GM19463 (cell line): ENCODE data around the gene DISC1.
A peak's percentile ranks its signal among the peaks of the same experiment; 100 is the strongest.
"Not testable (repeated sequence)": the region's sequence is repeated elsewhere in the genome, so short reads cannot be mapped to it uniquely, and the experiment has no call there.

ENCODE experiments used
- ATAC-seq: cut with Tn5 transposase; IDR thresholded peaks from one replicate; pipeline ENCODE4 v1.9.1; 2021; ENCODE audit warnings: mild to moderate bottlenecking, moderate library complexity; ENCODE audit not compliant: unreplicated experiment

DISC1 gene

DNA sequence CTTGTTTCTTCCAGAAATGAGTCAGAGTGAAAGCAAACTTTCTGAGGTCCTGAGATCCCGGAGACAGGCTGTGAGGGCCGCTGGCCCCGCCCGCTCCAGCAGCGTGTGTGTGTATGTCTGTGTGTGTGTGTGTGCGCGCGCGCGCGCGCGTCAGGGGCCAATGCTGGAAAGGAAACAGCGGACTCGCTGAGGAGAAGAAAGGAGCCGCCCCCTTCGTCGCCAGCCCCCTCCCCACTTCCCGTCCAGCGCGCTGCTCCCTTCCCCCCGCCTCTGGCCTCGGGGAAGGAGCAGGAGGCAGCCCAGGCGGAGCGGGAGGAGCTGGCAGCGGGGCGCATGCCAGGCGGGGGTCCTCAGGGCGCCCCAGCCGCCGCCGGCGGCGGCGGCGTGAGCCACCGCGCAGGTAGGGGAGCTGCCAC lies at the start of gene DISC1:
Gene DISC1, plus strand, starts transcription at position 256 of the 416 bp plus-strand sequence. Its CDS starts 78 bp downstream, at position 334.
- ATAC-seq = peak; percentile 55

DNA sequence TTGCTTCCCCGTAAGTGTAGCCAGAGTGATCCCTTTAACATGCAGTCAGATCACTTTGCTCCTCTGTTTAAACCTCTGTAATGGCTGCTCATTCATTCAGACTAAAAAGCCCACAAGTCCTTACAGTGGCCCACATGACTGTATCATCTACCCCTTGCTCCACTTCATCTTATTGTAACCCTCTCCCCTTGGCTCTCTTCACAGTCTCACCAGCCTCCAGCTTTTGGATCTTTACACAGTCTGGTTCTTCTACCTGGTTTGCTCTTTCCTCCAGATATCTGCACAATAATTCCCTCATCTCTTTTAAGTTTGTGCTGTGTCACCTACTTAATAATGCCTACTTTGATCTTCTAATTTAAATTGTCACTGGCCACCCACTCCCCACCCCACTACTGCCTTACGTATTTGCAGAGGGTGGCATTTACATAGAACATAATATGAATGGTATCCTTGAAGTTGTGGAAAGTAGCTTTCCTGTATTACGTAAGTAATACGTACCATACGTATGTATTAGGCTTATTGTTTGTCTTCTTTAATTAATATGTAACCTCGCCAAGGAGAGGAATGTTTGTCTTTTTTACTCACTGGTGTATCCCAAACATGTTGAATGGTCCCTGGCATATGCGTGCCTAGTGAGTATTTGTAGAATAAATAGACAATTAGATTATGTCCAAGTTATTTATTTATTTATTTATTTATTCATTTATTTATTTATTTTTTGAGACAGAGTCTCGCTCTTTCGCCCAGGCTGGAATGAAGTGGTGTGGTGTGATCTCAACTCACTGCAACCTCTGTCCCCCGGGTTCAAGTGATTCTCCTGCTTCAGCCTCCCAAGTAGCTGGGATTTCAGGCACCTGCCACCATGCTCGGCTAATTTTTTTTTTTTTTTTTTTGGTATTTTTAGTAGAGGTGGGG lies 49.5 kb upstream of the DISC1 start:
- no peak for ATAC-seq

DNA sequence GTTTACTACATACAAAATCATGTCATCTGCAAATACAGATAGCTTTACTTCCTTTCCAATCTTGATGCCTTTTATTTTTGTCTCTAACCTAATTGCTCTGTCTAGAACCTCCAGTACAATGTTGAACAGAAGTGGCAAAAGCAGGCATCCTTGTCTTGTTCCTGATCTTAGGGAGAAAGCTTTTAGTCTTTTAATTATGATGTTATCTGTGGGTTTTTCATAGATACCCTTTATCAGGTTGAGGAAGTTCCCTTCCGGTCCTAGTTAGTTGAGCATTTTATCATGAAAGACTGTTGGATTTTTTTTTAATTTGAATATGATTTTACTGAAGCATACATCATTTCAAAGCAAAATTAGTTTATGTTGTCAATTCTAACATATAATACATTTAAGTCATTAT lies 45.7 kb upstream of the DISC1 start:
- ATAC-seq = no peak

DNA sequence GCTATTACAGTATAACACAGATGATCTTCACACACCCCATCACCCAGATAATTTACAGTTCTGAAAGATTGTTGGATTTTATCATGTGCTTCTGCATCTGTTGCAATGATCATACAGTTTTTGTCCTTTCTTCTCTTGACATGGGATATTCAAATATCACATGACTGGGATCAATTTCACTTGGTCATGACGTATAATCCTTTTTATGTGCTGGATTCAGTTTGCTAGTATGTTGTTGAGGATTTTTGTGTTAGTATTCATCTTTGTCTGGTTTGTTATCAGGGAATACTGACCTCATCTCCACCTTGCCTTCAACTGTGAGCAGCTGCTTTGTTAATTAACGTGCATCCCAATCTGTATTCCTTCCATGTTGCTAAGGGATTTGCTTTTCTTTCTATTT lies 44.7 kb upstream of the DISC1 start:
- ATAC-seq = no peak

DNA sequence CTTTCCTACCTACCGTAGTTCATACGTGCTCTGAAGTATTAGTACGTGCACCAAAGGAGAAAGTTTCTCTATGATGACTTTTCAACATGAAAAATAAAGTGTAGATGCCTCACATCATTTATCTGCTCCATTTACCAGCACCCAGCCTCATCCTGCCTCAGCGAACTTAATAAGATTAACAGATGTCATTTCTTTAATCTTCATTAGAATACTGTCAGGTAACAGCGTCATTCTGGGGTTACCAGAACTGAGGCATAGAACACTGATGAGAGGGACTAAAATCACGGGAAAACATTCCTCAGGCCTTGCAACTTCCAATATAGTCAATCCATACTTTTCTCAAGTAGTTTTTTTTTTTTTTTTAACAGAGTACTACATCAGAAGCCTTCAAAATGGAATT lies 43.2 kb upstream of the DISC1 start:
- no peak for ATAC-seq

DNA sequence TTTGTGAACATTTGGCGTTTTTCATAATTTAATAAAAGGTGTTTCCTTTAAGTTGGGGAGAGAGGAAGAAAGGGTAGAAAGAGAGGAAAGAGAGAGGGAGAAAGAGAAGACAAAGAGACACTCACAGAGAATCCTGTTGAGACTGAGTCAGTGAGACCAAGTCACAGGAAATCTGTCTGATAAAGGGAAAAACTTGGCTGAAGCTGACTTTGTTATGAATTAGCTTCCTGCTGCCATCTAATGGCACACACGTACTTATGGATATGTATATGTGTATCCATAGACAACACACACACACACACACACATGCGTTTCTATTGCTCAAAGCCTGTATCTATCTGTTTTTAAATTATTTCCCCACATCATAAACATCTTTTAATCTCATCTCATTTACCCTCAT lies 42.5 kb upstream of the DISC1 start:
- ATAC-seq = no peak

DNA sequence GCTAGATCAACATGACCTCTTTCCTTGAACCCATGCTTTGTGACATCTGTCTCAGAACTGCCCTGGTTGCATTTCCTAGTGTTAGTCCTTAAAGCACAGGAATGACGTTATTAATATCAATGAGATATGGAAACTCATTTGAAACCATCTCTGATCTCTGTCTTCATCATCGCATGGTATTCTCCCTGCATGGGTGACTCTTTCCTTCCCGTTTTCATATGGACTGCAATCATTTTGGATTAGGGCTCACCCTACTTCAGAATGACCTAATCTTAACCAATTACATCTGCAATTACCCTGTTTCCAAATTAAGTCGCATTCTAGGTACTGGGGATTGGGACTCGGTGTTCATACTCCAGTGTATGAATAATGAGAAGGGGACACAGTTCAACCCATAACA lies 41.7 kb upstream of the DISC1 start:
- ATAC-seq = no peak

DNA sequence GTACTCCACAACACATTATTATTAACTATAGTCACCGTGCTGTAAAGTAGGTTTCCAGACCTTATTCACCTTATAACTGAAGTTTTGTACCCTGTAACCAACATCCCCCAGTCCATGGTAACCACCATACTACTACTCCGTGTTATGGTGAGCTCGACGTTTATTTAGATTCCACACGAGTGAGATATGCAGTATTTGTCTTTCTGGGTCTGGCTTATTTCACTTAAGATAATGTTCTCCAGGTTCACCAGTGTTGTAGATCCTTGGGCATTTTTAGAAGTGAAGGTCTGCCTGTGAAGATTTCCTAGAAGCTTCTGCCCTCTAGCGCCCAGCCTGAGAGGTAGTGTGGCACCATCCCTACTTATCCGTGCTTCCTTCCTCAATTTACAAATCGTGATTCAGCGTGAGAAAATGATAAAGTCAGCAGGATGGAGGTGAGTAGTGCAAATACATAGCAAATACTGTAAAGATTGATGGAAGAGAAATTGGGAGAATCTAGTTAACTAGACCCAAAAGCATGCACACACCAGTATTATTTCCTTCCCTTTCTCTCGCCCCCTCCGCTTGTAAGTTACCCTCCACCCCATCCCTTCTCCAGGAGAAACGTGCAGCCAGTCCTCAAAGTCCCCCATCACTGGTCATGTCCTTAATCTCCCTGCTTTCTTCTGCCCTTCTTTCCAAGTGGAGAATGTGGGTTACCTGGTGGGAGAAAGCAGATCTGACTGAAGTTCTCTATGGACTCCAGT lies 36.0 kb upstream of the DISC1 start:
- no peak for ATAC-seq

DNA sequence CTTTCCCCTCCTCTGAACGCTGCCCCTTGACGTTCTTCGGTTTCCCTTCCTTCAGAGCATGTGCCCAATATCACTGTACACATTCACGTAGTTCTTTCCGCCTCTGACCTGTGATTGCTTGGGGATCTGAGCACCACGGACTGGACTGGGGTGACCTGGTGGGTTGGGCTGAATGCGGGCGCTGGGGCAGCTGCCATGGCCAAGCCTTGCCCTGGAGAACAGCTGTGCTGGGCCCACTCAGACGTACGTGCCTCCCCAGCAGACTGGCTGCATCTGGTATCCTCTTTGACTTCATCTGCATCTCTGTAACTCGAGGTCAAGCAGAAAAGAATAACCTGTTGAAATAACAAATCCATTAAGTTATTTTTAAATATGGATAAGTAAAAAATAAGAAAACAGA lies 35.1 kb upstream of the DISC1 start:
- ATAC-seq = no peak

DNA sequence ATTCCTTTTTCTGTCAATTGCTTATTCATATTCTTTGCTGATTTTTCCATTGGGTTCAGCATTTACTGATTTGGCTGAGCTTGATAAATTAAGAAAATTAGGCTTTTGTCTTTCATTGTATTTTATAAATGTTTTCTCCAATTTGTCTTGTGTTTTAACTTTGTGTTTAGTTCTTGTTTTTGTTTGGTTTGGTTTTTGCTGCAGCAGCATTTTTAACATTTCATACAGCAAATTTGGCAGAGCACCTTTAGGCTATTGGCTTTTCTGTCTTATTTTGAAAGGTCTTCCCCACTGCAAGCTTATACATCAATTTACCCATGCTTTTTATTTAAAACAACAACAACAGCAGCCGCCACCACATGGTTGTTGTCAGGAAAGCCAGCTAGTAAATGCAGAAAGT lies 33.8 kb upstream of the DISC1 start:
- no peak for ATAC-seq

DNA sequence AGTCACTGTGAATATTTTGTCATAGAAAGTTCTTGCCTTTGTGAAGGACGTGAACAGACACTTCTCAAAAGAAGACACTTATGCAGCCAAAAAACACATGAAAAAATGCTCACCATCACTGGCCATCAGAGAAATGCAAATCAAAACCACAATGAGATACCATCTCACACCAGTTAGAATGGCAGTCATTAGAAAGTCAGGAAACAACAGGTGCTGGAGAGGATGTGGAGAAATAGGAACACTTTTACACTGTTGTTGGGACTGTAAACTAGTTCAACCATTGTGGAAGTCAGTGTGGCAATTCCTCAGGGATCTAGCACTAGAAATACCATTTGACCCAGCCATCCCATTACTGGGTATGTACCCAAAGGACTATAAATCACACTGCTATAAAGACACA lies 33.3 kb upstream of the DISC1 start:
- ATAC-seq = not testable (repeated sequence)

DNA sequence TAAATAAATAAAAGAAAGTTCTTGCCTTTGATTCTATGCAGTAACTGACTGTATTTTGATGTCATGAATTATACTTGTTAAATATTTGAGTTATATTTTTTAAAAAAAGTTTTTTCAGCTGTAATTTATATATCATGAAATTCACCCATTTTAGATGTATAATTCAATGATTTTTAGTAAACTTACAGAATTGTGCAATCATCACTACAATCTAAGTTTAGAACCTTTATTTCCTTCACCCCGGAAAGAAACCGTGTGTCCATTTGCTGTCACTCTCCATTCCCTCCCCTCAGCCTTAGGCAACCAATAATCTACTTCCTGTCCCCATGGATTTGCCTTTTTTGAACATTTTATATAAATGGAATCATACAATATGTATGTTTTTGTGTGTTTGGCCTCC lies 32.5 kb upstream of the DISC1 start:
- ATAC-seq = no peak

DNA sequence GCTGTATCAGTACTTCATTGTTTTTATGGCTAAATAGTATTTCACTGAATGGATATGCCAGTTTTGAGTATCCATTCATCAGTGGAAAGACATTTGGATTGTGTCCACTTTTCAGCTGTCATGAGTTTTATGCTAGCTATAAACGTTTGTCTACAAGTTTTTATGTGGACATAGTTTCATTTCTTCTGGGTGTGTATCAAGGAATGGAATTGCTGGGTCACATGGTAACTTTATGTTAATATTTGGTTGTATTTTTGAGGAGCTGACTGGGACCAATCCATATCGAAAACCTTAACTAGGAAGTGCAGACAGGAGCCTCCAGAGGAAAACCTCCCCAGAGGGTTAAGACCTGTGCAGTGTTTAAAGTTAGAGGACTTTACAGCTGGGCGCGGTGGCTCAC lies 31.8 kb upstream of the DISC1 start:
- no peak for ATAC-seq

DNA sequence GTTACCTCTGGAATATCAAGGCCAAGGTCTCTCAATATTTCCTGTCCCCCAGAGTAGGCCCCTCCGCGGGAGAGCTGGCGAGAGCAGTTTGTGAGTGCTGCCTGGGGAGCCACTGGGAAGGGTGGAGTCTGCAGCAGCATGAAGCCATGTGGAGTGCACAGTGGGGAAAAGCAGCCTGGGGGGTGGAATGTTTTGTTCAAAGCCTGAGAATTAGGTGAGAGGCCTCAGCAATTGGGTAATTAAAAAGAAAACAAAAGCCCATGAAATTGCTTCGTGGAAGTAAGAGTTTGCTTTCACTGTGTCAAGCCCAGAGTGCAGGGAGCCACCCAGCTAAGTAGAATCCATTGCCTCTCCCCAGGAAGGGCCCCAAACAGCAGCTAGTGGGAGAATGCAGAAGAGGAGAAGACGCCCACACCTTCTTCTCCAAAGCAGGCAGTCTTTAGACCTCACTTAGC lies 30.2 kb upstream of the DISC1 start:
- no peak for ATAC-seq

DNA sequence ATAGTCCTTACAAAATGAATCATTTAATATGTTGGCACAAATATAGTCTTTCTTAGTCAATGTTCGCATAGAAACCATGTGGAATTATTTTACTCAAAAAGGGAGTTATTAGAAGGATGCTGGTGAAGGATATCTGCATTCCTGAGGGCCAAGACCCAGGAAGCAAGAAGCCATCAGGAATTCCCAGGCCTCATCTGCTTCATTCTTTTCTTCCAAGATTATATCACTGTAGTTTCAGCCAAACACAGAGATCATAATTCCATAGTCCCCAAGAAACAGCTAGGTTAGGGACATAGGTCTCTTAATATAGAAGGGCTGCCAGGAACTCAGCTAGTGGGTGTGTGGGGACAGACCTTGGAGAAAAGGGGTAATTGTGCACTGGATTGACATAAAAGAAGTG lies 28.6 kb upstream of the DISC1 start:
- no peak for ATAC-seq

DNA sequence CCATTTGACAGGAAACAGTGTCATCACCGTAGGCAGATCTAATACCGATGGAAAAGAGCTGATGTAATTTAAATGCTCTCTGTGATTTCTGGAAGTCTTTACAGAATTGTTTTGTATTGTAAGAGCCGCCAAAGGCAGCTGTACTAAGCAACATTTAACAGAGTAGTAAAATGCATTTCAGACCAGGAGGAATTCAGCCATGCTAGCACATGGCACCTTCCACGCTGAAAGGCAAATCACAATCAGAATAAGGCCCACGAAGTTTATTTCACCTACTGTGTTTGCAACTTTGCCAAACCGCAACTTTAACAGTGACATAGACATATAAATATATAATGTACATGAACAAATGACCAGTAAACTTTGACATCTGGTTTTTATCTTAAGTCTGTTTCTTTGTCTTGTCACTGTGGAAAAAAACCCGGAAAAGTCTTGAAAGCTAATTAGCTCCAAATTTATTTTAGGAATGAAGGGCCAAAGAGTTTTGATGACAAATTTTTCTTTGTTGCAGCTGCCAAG lies 26.1 kb upstream of the DISC1 start:
- ATAC-seq = no peak

DNA sequence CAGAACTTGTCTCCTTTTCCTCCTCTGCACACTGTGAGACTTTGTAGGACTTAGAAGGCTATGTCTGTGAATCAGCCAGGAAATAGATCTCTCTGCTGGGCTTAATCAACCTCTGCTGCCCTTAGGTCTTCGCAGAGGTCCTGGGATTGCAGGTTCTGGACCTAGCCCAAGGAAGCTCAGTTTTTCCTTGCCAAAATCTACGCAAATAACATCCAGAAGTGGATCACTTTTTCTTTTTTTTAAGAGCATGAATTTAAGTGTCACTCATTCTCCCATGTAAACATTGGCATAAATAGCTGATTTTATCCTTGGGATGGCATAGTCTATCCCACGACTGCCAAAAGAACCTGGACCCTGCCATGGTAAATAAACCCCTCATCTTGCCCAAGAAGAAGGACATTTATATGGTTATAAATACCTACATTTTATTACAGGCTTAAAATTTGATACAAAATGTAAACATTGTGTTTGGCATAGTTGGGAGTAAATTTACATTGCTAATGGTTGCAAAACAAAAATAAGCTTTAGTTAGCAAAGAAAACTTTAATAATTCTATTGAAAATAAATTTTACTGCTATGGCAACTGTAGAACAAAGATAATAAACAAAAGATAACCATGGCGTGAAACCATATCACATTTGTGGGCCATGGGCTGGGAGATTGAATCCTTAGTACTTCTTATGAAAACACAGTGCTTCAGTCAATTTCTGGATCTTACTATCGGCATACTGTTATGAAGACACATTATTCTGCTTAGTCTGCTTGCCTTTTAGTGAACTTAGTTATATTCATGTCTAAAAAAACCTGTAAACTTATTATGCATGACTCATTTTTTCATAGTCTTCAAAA lies 24.5 kb upstream of the DISC1 start:
- ATAC-seq = no peak

DNA sequence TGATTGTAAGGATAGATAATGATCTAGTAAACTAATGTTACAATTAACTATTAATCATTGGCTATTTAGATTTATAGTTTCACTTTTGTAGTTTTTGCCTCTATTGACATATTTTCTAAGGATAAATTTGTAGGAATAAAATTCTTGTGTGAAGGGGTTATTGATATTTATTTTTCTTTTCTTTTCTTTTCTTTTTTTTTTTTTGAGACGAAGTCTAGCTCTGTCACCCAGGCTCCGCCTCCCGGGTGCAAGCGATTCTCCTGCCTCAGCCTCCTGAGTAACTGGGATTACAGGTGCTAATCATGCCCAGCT lies 24.0 kb upstream of the DISC1 start:
- ATAC-seq = no peak

DNA sequence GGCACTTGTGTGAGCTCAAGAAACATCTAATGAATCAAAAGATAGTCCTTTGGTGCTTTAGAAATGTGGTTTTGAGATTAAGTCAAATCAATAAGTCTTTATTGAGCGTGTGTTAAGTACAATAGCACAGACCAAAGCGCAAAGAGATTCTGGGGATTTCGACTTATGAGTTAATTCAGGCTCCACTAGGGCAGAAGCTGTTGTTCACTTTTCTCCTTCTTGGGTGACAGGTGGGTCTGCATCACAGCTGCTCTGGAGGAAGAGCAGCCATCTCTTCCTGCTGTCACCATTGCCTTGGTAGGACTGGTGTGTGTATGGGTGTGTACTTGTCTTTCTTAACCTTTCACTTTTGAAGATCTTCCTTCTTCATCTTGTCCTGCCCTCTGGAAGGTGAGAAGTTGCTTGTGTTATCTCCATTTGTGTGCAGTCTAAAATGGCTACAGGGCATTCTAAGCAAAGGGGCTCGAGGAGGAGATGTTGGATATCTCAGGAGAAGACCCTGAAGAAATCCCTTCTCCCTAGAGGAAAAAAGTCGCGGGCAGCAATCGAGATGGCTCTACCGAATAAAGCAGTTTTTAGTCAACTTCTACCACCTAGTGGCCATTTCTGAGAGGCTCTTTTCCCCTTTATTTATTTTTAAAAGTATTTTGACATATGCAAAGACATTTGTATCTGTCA lies 22.9 kb upstream of the DISC1 start:
- no peak for ATAC-seq

DNA sequence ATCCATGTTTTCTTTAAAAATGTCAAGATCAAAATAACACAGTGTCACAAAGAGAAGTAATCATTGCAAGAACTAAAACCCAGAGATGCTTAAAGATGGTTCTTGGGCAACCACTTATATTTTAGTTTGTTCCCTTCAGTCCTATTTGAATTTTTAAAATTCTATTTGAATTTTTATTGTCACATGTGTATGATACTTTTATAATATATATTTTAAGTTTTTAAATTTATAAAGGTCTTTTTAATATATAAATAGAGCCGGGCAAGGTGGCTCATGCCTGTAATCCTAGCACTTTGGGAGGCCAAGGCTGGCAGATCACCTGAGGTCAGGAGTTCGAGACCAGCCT lies 22.3 kb upstream of the DISC1 start:
- ATAC-seq = no peak
